HEK293 (cell line): ENCODE results near the gene EPS8.
A peak's percentile ranks its signal among the peaks of the same experiment; 100 is the strongest.

Experiments
- CTCF ChIA-PET: fragments of 350-600 bp; formaldehyde crosslinking; extraction: SDS; loops from one replicate; lab custom pipeline; 2021; ENCODE audit warnings: antibody characterized with exemption; lab: Yijun Ruan, JAX
- POLR2A ChIA-PET: fragments of 300-600 bp; formaldehyde crosslinking; extraction: SDS; loops from one replicate; lab custom pipeline; 2020; ENCODE audit warnings: antibody characterized with exemption, inconsistent platforms; lab: Yijun Ruan, JAX
- H3K27ac ChIP-seq: fragments of 200-500 bp; sonication (Bioruptor generic); 2 replicates; pipeline ENCODE4 v1.5.1; 2014; ENCODE audit warnings: low read depth, low read length, control low read depth, inconsistent platforms; ENCODE audit errors: extremely low read depth
- H3K36me3 ChIP-seq, 2 experiments: fragments of 200-500 bp in 1 of 2; sonication (Bioruptor generic) in 1 of 2; 1 replicate in 1 of 2; 2 replicates in 1 of 2; pipeline ENCODE4 v1.5.1; 2014 to 2017; ENCODE audit warnings: inconsistent platforms in 2 of 2, low read length in 2 of 2; ENCODE audit not compliant: control insufficient read depth in 2 of 2, insufficient read depth in 1 of 2
- H3K4me1 ChIP-seq: fragments of 200-500 bp; sonication (Bioruptor generic); 2 replicates; pipeline ENCODE4 v1.5.1; 2014; ENCODE audit warnings: mild to moderate bottlenecking, low read length, inconsistent platforms; ENCODE audit not compliant: control insufficient read depth, insufficient read depth
- H3K4me3 ChIP-seq: 2 replicates; pipeline ENCODE4 v1.5.1; 2011; ENCODE audit warnings: low read depth, mild to moderate bottlenecking, control low read depth, low read length, moderate library complexity
- H3K9me3 ChIP-seq: fragments of 200-500 bp; sonication (Bioruptor generic); 2 replicates; pipeline ENCODE4 v1.5.1; 2014; ENCODE audit warnings: low read depth, low read length, inconsistent platforms; ENCODE audit not compliant: control insufficient read depth, insufficient read depth
- HIC1 ChIP-seq: fragments of 450-650 bp; formaldehyde crosslinking; IDR thresholded peaks from 2 replicates; pipeline ENCODE4 v1.5.1; 2016; ENCODE audit warnings: missing biosample characterization, missing genetic modification characterization
- SP7 ChIP-seq: fragments of 450-650 bp; formaldehyde crosslinking; IDR thresholded peaks from 2 replicates; pipeline ENCODE4 v1.5.1; 2016; ENCODE audit warnings: missing biosample characterization, missing genetic modification characterization
- TCF7L2 ChIP-seq: IDR thresholded peaks from 2 replicates; pipeline ENCODE4 v1.6.1; 2011; ENCODE audit warnings: low read depth, mild to moderate bottlenecking, inconsistent platforms, low read length, moderate library complexity, borderline replicate concordance
- ZFP3 ChIP-seq: fragments of 450-650 bp; formaldehyde crosslinking; IDR thresholded peaks from 2 replicates; pipeline ENCODE4 v1.5.1; 2016; ENCODE audit warnings: low read depth, missing biosample characterization, missing genetic modification characterization
- ZNF121 ChIP-seq: fragments of 450-650 bp; formaldehyde crosslinking; IDR thresholded peaks from 2 replicates; pipeline ENCODE4 v1.5.1; 2016; ENCODE audit warnings: missing biosample characterization, missing genetic modification characterization
- ZNF266 ChIP-seq: fragments of 450-650 bp; formaldehyde crosslinking; IDR thresholded peaks from 2 replicates; pipeline ENCODE4 v1.5.1; 2016; ENCODE audit warnings: missing biosample characterization, missing genetic modification characterization, low read depth
- ZNF521 ChIP-seq: fragments of 450-650 bp; formaldehyde crosslinking; IDR thresholded peaks from 2 replicates; pipeline ENCODE4 v1.5.1; 2017; ENCODE audit warnings: missing biosample characterization, mild to moderate bottlenecking, missing genetic modification characterization
- TF ChIP-seq, protein P1 (sequence below): fragments of 450-650 bp; formaldehyde crosslinking; IDR thresholded peaks from 2 replicates; pipeline ENCODE4 v1.5.1; 2017; ENCODE audit warnings: missing biosample characterization, missing genetic modification characterization
- TF ChIP-seq, protein P2 (sequence below): fragments of 450-650 bp; formaldehyde crosslinking; IDR thresholded peaks from 2 replicates; pipeline ENCODE4 v1.5.1; 2016; ENCODE audit warnings: missing biosample characterization, missing genetic modification characterization
- TF ChIP-seq, protein P3 (sequence below): fragments of 450-650 bp; formaldehyde crosslinking; IDR thresholded peaks from 2 replicates; pipeline ENCODE4 v1.5.1; 2016; ENCODE audit warnings: missing biosample characterization, missing genetic modification characterization
- TF ChIP-seq, protein P4 (sequence below): fragments of 450-650 bp; formaldehyde crosslinking; IDR thresholded peaks from 2 replicates; pipeline ENCODE4 v1.5.1; 2016; ENCODE audit warnings: missing biosample characterization, missing genetic modification characterization

EPS8 gene

GRCh38 chr12:15575671-15576541 is 213.3 kb downstream of the EPS8 start:
- Histone ChIP-seq H3K36me3 (no peaks in the 10 kb centered on the region), H3K9me3 (no peaks in the 10 kb centered on the region), H3K4me3 (no peak overlapping the region), H3K4me1 (no peaks in the 10 kb centered on the region), H3K27ac (no peak overlapping the region)
- TF ChIP-seq SP7 (tag by site-specific recombination) (peak; percentile 51; the same call in 1 of the 2 replicates), ZFP3 (tag by site-specific recombination) (no peak), TCF7L2 (0 out of 2 replicates have a peak, but pooled peaks have one; percentile 23)
- TF ChIP-seq, protein P1, sequence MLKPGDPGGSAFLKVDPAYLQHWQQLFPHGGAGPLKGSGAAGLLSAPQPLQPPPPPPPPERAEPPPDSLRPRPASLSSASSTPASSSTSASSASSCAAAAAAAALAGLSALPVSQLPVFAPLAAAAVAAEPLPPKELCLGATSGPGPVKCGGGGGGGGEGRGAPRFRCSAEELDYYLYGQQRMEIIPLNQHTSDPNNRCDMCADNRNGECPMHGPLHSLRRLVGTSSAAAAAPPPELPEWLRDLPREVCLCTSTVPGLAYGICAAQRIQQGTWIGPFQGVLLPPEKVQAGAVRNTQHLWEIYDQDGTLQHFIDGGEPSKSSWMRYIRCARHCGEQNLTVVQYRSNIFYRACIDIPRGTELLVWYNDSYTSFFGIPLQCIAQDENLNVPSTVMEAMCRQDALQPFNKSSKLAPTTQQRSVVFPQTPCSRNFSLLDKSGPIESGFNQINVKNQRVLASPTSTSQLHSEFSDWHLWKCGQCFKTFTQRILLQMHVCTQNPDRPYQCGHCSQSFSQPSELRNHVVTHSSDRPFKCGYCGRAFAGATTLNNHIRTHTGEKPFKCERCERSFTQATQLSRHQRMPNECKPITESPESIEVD, result no peak
- ChIA-PET POLR2A (no interaction called here), CTCF (interaction anchor here (1.1 to 1.7 kb wide), 2 partner anchors 9 to 44 kb away, joined by 6 to 7 read pairs; no protein-coding TSS in a partner anchor)

- Histone ChIP-seq H3K36me3 (no peaks in the 10 kb centered on the region), H3K27ac (no peak overlapping the region), H3K9me3 (no peaks in the 10 kb centered on the region), H3K4me3 (no peak overlapping the region), H3K4me1 (no peaks in the 10 kb centered on the region)
- TF ChIP-seq, protein P2, sequence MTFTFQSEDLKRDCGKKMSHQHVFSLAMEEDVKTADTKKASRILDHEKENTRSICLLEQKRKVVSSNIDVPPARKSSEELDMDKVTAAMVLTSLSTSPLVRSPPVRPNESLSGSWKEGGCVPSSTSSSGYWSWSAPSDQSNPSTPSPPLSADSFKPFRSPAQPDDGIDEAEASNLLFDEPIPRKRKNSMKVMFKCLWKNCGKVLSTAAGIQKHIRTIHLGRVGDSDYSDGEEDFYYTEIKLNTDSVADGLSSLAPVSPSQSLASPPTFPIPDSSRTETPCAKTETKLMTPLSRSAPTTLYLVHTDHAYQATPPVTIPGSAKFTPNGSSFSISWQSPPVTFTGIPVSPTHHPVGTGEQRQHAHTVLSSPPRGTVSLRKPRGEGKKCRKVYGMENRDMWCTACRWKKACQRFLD (tag by site-specific recombination), result no peak
- TF ChIP-seq HIC1 (tag by site-specific recombination), result no peak
- no peak for TF ChIP-seq ZNF266
- TF ChIP-seq, protein P3, sequence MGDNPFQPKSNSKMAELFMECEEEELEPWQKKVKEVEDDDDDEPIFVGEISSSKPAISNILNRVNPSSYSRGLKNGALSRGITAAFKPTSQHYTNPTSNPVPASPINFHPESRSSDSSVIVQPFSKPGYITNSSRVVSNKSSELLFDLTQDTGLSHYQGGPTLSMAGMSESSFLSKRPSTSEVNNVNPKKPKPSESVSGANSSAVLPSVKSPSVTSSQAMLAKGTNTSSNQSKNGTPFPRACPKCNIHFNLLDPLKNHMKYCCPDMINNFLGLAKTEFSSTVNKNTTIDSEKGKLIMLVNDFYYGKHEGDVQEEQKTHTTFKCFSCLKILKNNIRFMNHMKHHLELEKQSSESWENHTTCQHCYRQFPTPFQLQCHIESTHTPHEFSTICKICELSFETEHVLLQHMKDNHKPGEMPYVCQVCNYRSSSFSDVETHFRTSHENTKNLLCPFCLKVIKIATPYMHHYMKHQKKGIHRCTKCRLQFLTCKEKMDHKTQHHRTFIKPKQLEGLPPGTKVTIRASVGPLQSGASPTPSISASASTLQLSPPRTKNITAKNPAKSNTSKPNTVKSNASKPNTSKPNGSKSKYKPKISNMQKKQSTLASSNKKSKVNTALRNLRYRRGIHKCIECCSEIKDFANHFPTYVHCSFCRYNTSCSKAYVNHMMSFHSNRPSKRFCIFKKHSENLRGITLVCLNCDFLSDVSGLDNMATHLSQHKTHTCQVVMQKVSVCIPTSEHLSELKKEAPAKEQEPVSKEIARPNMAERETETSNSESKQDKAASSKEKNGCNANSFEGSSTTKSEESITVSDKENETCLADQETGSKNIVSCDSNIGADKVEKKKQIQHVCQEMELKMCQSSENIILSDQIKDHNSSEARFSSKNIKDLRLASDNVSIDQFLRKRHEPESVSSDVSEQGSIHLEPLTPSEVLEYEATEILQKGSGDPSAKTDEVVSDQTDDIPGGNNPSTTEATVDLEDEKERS (tag by site-specific recombination), result no peak
- TF ChIP-seq ZNF521 (tag by site-specific recombination), result no peak
- TF ChIP-seq, protein P4, sequence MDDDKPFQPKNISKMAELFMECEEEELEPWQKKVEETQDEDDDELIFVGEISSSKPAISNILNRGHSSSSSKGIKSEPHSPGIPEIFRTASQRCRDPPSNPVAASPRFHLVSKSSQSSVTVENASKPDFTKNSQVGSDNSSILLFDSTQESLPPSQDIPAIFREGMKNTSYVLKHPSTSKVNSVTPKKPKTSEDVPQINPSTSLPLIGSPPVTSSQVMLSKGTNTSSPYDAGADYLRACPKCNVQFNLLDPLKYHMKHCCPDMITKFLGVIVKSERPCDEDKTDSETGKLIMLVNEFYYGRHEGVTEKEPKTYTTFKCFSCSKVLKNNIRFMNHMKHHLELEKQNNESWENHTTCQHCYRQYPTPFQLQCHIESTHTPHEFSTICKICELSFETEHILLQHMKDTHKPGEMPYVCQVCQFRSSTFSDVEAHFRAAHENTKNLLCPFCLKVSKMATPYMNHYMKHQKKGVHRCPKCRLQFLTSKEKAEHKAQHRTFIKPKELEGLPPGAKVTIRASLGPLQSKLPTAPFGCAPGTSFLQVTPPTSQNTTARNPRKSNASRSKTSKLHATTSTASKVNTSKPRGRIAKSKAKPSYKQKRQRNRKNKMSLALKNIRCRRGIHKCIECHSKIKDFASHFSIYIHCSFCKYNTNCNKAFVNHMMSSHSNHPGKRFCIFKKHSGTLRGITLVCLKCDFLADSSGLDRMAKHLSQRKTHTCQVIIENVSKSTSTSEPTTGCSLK (tag by site-specific recombination), result no peak
- no peak for TF ChIP-seq ZNF121 (tag by site-specific recombination)
- CTCF ChIA-PET, result interaction anchor here (1.7 to 2.0 kb wide), 2 partner anchors 10 to 42 kb away, joined by 7 to 12 read pairs; no protein-coding TSS in a partner anchor
- POLR2A ChIA-PET, result no interaction called here
These were observed 214.8 kb downstream of the EPS8 start for GRCh38 chr12:15574353-15574752.
